ENCODE measurements around the gene ITGAL.
"Not testable (repeated sequence)": the region's sequence is repeated elsewhere in the genome, so short reads cannot be mapped to it uniquely, and the experiment has no call there.

DNA sequence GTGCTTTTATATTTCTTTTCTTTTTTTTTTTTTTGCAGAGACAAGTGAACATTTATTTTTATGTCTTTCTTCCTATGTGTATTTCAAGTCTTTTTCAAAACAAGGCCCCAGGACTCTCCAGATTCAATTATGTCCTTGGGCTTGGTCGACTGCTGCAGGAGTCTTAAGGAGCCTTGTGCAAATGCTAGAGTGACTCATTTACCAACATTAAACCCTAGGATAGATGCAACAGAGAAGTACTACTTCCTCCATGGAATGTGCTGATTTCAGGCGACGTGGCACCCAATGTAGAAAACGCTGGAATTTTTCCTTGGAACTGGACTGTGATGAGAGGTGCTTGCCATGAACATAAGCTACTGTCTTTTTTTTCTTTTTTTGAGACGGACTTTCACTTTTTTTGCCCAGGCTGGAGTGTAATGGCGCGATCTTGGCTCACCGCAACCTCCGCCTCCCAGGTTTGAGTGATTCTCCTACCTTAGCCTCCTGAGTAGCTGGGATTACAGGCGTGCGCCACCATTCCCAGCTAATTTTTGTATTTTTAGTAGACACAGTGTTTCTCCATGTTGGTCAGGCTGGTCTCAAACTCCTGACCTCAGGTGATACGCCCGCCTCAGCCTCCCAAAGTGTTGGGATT, 64.0 kb downstream of the ITGAL start:
- TF ChIP-seq, protein P1, sequence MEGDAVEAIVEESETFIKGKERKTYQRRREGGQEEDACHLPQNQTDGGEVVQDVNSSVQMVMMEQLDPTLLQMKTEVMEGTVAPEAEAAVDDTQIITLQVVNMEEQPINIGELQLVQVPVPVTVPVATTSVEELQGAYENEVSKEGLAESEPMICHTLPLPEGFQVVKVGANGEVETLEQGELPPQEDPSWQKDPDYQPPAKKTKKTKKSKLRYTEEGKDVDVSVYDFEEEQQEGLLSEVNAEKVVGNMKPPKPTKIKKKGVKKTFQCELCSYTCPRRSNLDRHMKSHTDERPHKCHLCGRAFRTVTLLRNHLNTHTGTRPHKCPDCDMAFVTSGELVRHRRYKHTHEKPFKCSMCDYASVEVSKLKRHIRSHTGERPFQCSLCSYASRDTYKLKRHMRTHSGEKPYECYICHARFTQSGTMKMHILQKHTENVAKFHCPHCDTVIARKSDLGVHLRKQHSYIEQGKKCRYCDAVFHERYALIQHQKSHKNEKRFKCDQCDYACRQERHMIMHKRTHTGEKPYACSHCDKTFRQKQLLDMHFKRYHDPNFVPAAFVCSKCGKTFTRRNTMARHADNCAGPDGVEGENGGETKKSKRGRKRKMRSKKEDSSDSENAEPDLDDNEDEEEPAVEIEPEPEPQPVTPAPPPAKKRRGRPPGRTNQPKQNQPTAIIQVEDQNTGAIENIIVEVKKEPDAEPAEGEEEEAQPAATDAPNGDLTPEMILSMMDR (conservative IDR thresholded peaks at IDR 0.05; ENCODE audit: low read depth, low read length) = not testable (repeated sequence)
- TF ChIP-seq EZH2 (IDR thresholded peaks at IDR 0.05; ENCODE audit: borderline replicate concordance, low read depth, low read length, poor library complexity, severe bottlenecking) = not testable (repeated sequence)

Measured in A673 (cell line).